Trophoblast cell (in vitro differentiated cells and primary cell): Measurements from ENCODE around the gene SFSWAP.
A peak's percentile ranks its signal among the peaks of the same experiment; 100 is the strongest.

Experiments used
- DNase-seq, 2 donors: peaks; one replicate each; pipeline ENCODE4 v3.0.0-alpha.2; 2016
- H2AFZ ChIP-seq: 2 replicates; pipeline ENCODE4 v1.6.1; 2013; ENCODE audit warnings: low read length, moderate library complexity, mild to moderate bottlenecking; ENCODE audit not compliant: insufficient read depth, poor library complexity
- H2AK5ac ChIP-seq: 2 replicates; pipeline ENCODE4 v1.6.1; 2013; ENCODE audit warnings: mild to moderate bottlenecking, low read length
- H2BK120ac ChIP-seq: 2 replicates; pipeline ENCODE4 v1.6.1; 2013; ENCODE audit warnings: low read length, mild to moderate bottlenecking, moderate library complexity; ENCODE audit not compliant: insufficient read depth, poor library complexity
- H2BK12ac ChIP-seq: 2 replicates; pipeline ENCODE4 v1.6.1; 2013; ENCODE audit warnings: mild to moderate bottlenecking, low read length, moderate library complexity
- H2BK5ac ChIP-seq: 2 replicates; pipeline ENCODE4 v1.6.1; 2013; ENCODE audit warnings: low read length, low read depth, moderate library complexity, mild to moderate bottlenecking; ENCODE audit not compliant: poor library complexity
- H3K14ac ChIP-seq: 2 replicates; pipeline ENCODE4 v1.6.1; 2013; ENCODE audit warnings: mild to moderate bottlenecking, low read length
- H3K18ac ChIP-seq: 2 replicates; pipeline ENCODE4 v1.6.1; 2013; ENCODE audit warnings: mild to moderate bottlenecking, low read length
- H3K23ac ChIP-seq: 2 replicates; pipeline ENCODE4 v1.6.1; 2013; ENCODE audit warnings: low read length
- H3K27ac ChIP-seq: 2 replicates; pipeline ENCODE4 v1.5.1; 2013; ENCODE audit warnings: low read depth, mild to moderate bottlenecking, inconsistent platforms, low read length, moderate library complexity
- H3K27me3 ChIP-seq: 2 replicates; pipeline ENCODE4 v1.6.1; 2013; ENCODE audit warnings: inconsistent platforms, mild to moderate bottlenecking, low read length, moderate library complexity; ENCODE audit not compliant: insufficient read depth
- H3K36me3 ChIP-seq, 2 experiments: 1 replicate in 1 of 2; 2 replicates in 1 of 2; pipeline ENCODE4 v1.6.1; 2013; ENCODE audit warnings: low read length in 2 of 2, mild to moderate bottlenecking in 2 of 2, moderate library complexity in 1 of 2; ENCODE audit not compliant: insufficient read depth in 2 of 2, control insufficient read depth in 1 of 2
- H3K4ac ChIP-seq: 2 replicates; pipeline ENCODE4 v1.6.1; 2013; ENCODE audit warnings: low read depth, mild to moderate bottlenecking, low read length, moderate library complexity
- H3K4me1 ChIP-seq, 2 experiments: 1 replicate in 1 of 2; 2 replicates in 1 of 2; pipeline ENCODE4 v1.6.1; 2013; ENCODE audit warnings: low read length in 2 of 2, mild to moderate bottlenecking in 2 of 2, moderate library complexity in 1 of 2; ENCODE audit not compliant: insufficient read depth in 2 of 2, control insufficient read depth in 1 of 2
- H3K4me2 ChIP-seq: 2 replicates; pipeline ENCODE4 v1.6.1; 2013; ENCODE audit warnings: inconsistent platforms, mild to moderate bottlenecking, low read length, moderate library complexity
- H3K4me3 ChIP-seq: 2 replicates; pipeline ENCODE4 v1.5.1; 2013; ENCODE audit warnings: mild to moderate bottlenecking, low read depth, low read length, inconsistent platforms
- H3K79me1 ChIP-seq: one replicate; pipeline ENCODE4 v1.6.1; 2013; ENCODE audit warnings: low read length
- H3K79me2 ChIP-seq: 2 replicates; pipeline ENCODE4 v1.6.1; 2013; ENCODE audit warnings: low read length, mild to moderate bottlenecking; ENCODE audit not compliant: control insufficient read depth, insufficient read depth, poor library complexity
- H3K9ac ChIP-seq: 2 replicates; pipeline ENCODE4 v1.6.1; 2013; ENCODE audit warnings: mild to moderate bottlenecking, low read length
- H3K9me3 ChIP-seq: 2 replicates; pipeline ENCODE4 v1.6.1; 2013; ENCODE audit warnings: low read depth, mild to moderate bottlenecking, control low read depth, inconsistent platforms, low read length; ENCODE audit not compliant: insufficient read depth
- H4K12ac ChIP-seq: 2 replicates; pipeline ENCODE4 v1.6.1; 2013; ENCODE audit warnings: low read depth, mild to moderate bottlenecking, low read length, moderate library complexity
- H4K8ac ChIP-seq: 2 replicates; pipeline ENCODE4 v1.6.1; 2013; ENCODE audit warnings: low read depth, mild to moderate bottlenecking, low read length, moderate library complexity
- H4K91ac ChIP-seq: one replicate; pipeline ENCODE4 v1.6.1; 2013; ENCODE audit warnings: low read depth, mild to moderate bottlenecking, low read length, moderate library complexity
- WGBS: extraction: QIAGEN DNeasy Blood & Tissue Kit; methylation state at CpG from one replicate; pipeline ENCODE4 v1.1.7; 2013; ENCODE audit warnings: missing lambda C conversion rate; ENCODE audit not compliant: insufficient read length, insufficient coverage; ENCODE audit errors: extremely low coverage; 5-methylcytosine and 5-hydroxymethylcytosine counted together

Gene SFSWAP

DNA sequence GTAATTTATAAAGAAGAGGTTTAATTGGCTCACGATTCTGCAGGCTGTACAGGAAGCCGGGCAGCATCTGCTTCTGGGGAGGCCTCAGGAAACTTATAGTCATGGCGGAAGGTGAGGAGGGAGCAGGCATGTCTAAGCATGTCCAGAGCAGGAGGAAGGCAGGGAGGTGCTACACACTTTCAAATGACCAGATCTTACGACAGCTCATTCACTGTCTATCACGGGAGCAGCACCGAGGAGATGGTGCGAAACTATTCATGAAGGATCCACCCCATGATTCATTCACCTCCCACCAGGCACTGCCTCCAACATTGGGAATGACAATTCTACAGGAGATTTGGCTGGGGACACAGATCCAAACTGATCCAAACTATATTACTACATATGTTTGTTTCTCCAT is 10.0 kb downstream of the SFSWAP start:
- no peak overlapping the region for H2BK5ac ChIP-seq
- peaks cover 27 to 43% of the 10 kb centered on the region in 2 experiments for H3K36me3 ChIP-seq
- H4K91ac ChIP-seq = peak overlapping the region; percentile 26
- no peaks in the 10 kb centered on the region for H3K79me1 ChIP-seq
- H2AFZ ChIP-seq = no peak overlapping the region
- no peak overlapping the region for H2BK120ac ChIP-seq
- H3K9ac ChIP-seq = peak overlapping the region; percentile 56
- H3K4me2 ChIP-seq = no peak overlapping the region
- no peak overlapping the region for H2AK5ac ChIP-seq
- H3K4me1 ChIP-seq = no peaks in the 10 kb centered on the region
- WGBS = no CpG with 5 or more reads among the region's 7 CpGs
- no peak overlapping the region for H3K18ac ChIP-seq
- H4K8ac ChIP-seq = no peak overlapping the region
- H3K14ac ChIP-seq = no peak overlapping the region
- H3K4ac ChIP-seq = no peak overlapping the region
- no peaks in the 10 kb centered on the region for H3K9me3 ChIP-seq
- no peak overlapping the region for H2BK12ac ChIP-seq
- no peaks in the 10 kb centered on the region for H3K79me2 ChIP-seq
- H3K27ac ChIP-seq = no peak overlapping the region
- H3K23ac ChIP-seq = no peak overlapping the region
- no peaks in the 10 kb centered on the region for H3K27me3 ChIP-seq
- H4K12ac ChIP-seq = no peak overlapping the region
- H3K4me3 ChIP-seq = no peak overlapping the region
- no peak for DNase-seq

DNA sequence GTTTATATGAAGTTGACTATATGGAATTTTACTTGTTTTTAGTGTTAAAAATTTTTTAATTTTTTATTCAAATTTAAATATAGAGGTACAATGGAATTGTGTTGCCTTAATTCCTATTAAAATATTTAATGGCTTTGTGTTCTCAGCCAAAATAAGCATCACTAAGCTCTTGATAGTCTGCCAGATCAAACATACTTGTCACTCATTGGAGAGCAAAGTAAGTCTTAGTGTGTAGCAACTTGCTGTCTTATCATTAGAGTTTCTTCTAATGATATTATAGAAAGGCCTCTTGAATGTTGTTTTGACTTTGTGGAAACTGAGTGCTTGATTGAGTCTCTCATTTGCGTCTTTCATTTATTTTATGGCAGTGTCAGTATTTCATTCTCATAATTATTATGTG is 10.7 kb downstream of the SFSWAP start:
- no CpG with 5 or more reads among the region's 1 CpG for WGBS
- Histone ChIP-seq H3K4me1 (no peaks in the 10 kb centered on the region), H3K4ac (no peak overlapping the region)

DNA sequence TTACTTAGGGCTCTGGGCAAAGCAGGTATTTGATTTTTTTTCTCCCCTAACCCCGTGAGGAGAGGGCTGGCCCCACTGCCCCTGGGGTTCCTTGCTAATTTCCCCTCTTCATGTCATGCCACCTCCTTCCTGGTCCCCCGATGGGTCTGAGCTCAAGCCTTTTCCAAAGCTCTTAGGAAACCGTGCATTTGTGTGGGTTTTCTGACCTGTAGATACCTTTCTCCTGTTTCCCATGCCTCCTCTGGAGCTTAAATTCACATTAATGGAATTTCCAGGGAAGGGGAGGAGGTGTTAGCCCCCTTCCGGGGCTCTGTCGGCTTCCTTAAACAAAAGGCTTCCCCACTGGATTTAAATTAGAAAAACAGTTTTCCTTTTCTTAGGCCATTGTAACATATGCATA is 12.6 kb downstream of the SFSWAP start:
- H2BK120ac ChIP-seq = no peak overlapping the region
- WGBS = no CpG with 5 or more reads among the region's 5 CpGs

More for the DNA sequence above, 10.7 kb downstream of the SFSWAP start:
- no peak overlapping the region for H2BK120ac ChIP-seq
- no peaks in the 10 kb centered on the region for H3K79me2 ChIP-seq
- H3K9me3 ChIP-seq = no peaks in the 10 kb centered on the region
- H2BK5ac ChIP-seq = no peak overlapping the region
- no peak overlapping the region for H4K91ac ChIP-seq
- H2AFZ ChIP-seq = no peak overlapping the region
- no peaks in the 10 kb centered on the region for H3K79me1 ChIP-seq
- no peak overlapping the region for H3K14ac ChIP-seq
- no peaks in the 10 kb centered on the region for H3K27me3 ChIP-seq
- no peak overlapping the region for H3K23ac ChIP-seq
- H3K4me2 ChIP-seq = no peak overlapping the region
- H2AK5ac ChIP-seq = no peak overlapping the region
- no peak overlapping the region for H3K27ac ChIP-seq
- H3K18ac ChIP-seq = no peak overlapping the region
- no peak for DNase-seq
- H4K8ac ChIP-seq = no peak overlapping the region
- H2BK12ac ChIP-seq = no peak overlapping the region
- H3K9ac ChIP-seq = no peak overlapping the region
- H3K36me3 ChIP-seq = peaks cover 26 to 46% of the 10 kb centered on the region in 2 experiments
- H3K4me3 ChIP-seq = no peak overlapping the region
- no peak overlapping the region for H4K12ac ChIP-seq

GRCh38 chr12:131724534-131724933 is 13.6 kb downstream of the SFSWAP start:
- H3K27ac ChIP-seq = no peak overlapping the region
- no peaks in the 10 kb centered on the region for H3K9me3 ChIP-seq
- no peak overlapping the region for H3K18ac ChIP-seq
- H2AK5ac ChIP-seq = no peak overlapping the region
- no peaks in the 10 kb centered on the region for H3K79me2 ChIP-seq
- H3K79me1 ChIP-seq = no peaks in the 10 kb centered on the region
- no peaks in the 10 kb centered on the region for H3K4me1 ChIP-seq
- DNase-seq = no peak
- H2AFZ ChIP-seq = no peak overlapping the region
- H4K8ac ChIP-seq = no peak overlapping the region
- H3K4me3 ChIP-seq = no peak overlapping the region
- no peak overlapping the region for H3K23ac ChIP-seq
- H2BK12ac ChIP-seq = no peak overlapping the region
- peaks cover 32 to 56% of the 10 kb centered on the region in 2 experiments for H3K36me3 ChIP-seq
- no peak overlapping the region for H4K12ac ChIP-seq
- H4K91ac ChIP-seq = no peak overlapping the region
- H3K27me3 ChIP-seq = no peaks in the 10 kb centered on the region
- no peak overlapping the region for H3K4ac ChIP-seq
- H3K14ac ChIP-seq = no peak overlapping the region
- H3K4me2 ChIP-seq = no peak overlapping the region
- H3K9ac ChIP-seq = no peak overlapping the region
- no peak overlapping the region for H2BK120ac ChIP-seq
- WGBS = no CpG with 5 or more reads among the region's 2 CpGs
- H2BK5ac ChIP-seq = no peak overlapping the region

More for the DNA sequence above, 12.6 kb downstream of the SFSWAP start:
- H4K91ac ChIP-seq = no peak overlapping the region
- no peak overlapping the region for H3K23ac ChIP-seq
- H3K36me3 ChIP-seq = peaks cover 32 to 56% of the 10 kb centered on the region in 2 experiments
- H3K18ac ChIP-seq = no peak overlapping the region
- H3K4me2 ChIP-seq = no peak overlapping the region
- DNase-seq = no peak
- no peaks in the 10 kb centered on the region for H3K79me1 ChIP-seq
- no peak overlapping the region for H2BK5ac ChIP-seq
- H2AFZ ChIP-seq = no peak overlapping the region
- no peak overlapping the region for H3K27ac ChIP-seq
- H3K79me2 ChIP-seq = no peaks in the 10 kb centered on the region
- H3K27me3 ChIP-seq = no peaks in the 10 kb centered on the region
- no peak overlapping the region for H2BK12ac ChIP-seq
- H2AK5ac ChIP-seq = no peak overlapping the region
- H3K4me3 ChIP-seq = no peak overlapping the region
- no peaks in the 10 kb centered on the region for H3K4me1 ChIP-seq
- no peak overlapping the region for H4K8ac ChIP-seq
- no peak overlapping the region for H3K4ac ChIP-seq
- H4K12ac ChIP-seq = no peak overlapping the region
- no peak overlapping the region for H3K14ac ChIP-seq
- H3K9ac ChIP-seq = no peak overlapping the region
- H3K9me3 ChIP-seq = no peaks in the 10 kb centered on the region
